Measurements from ENCODE around the gene FBXW4.
"Not testable (repeated sequence)": the region's sequence is repeated elsewhere in the genome, so short reads cannot be mapped to it uniquely, and the experiment has no call there.

Gene FBXW4

GRCh38 chr10:101655570-101655969 lies 39.4 kb downstream of the FBXW4 start:
- DNase-seq = no peak

- no peak for DNase-seq
Observed at GRCh38 chr10:101653536-101653935, 41.4 kb downstream of the FBXW4 start.

GRCh38 chr10:101651336-101651735 lies 43.6 kb downstream of the FBXW4 start:
- DNase-seq = no peak

GRCh38 chr10:101650863-101651262 lies 44.1 kb downstream of the FBXW4 start:
- DNase-seq = no peak

- DNase-seq = no peak
Observed at GRCh38 chr10:101649525-101650085, 45.4 kb downstream of the FBXW4 start.

- DNase-seq = no peak
Observed at GRCh38 chr10:101647255-101647654, 47.7 kb downstream of the FBXW4 start.

- DNase-seq = no peak
Observed at GRCh38 chr10:101646364-101646763, 48.6 kb downstream of the FBXW4 start.

- no peak for DNase-seq
Observed at GRCh38 chr10:101645659-101646058, 49.3 kb downstream of the FBXW4 start.

- no peak for DNase-seq
Observed at GRCh38 chr10:101644002-101644401, 51.0 kb downstream of the FBXW4 start.

GRCh38 chr10:101643546-101643945 lies 51.4 kb downstream of the FBXW4 start:
- no peak for DNase-seq

- DNase-seq = no peak
Observed at GRCh38 chr10:101639141-101639900, 55.6 kb downstream of the FBXW4 start.

GRCh38 chr10:101633510-101633909 lies 61.5 kb downstream of the FBXW4 start:
- DNase-seq = not testable (repeated sequence)

GRCh38 chr10:101631821-101632475 lies 63.0 kb downstream of the FBXW4 start:
- no peak for DNase-seq

GRCh38 chr10:101630633-101630920 lies 64.4 kb downstream of the FBXW4 start:
- DNase-seq = no peak

GRCh38 chr10:101629837-101630632 lies 64.9 kb downstream of the FBXW4 start:
- no peak for DNase-seq

GRCh38 chr10:101625821-101626412 lies 69.1 kb downstream of the FBXW4 start:
- no peak for DNase-seq

- DNase-seq = no peak
Observed at GRCh38 chr10:101624526-101625102, 70.4 kb downstream of the FBXW4 start.

GRCh38 chr10:101623528-101623927 lies 71.4 kb downstream of the FBXW4 start:
- DNase-seq = no peak

GRCh38 chr10:101619983-101620382 lies 75.0 kb downstream of the FBXW4 start:
- no peak for DNase-seq

GRCh38 chr10:101618871-101619270 lies 76.1 kb downstream of the FBXW4 start:
- no peak for DNase-seq

GRCh38 chr10:101617824-101618568 lies 77.0 kb downstream of the FBXW4 start:
- DNase-seq = peak in 2 of 4 experiments; percentile 13 to 27

All from suppressor macrophage (primary cell).